ENCODE results near the gene RBM39.
A peak's percentile ranks its signal among the peaks of the same experiment; 100 is the strongest.

The RBM39 gene

DNA sequence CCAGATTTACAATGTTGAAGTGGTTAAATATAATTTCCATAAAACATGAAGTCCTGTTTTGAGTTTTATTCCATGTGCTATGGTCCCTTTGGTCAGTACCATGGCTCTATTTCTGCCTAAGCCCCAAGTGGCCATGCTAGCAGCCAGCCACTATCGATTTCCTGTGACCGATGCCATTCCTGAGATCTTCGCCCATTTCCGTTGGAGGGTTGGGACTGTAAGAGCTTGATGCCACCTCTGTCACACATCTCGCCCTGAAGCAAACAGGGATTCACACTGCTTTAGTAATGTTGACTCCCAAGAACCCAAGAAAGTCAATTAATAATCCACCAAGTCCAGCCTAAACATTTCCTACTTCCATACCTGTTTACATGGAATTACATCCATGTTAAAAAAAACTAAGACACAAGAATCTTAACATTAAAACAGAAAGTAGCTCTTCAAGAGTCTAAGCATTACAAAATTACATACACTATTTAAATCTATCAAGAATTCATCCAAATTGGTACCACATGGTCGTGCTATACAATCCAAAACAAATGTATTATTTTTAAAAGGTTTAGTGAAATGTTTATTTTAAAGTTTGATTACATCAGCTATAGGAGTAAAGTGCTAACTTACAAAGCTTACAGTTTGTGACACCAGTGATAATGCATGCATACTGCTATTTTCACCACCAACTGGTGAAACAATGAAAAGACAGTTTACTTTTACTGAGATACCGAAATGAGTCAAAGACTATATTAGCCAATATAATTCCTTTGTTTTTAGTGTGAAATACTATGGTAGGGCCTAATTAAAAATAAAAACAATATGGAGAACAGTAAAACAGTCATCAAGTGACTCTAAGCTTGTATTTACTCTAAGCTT, 2.5 kb downstream of the RBM39 start:
- Histone ChIP-seq H3K27me3 (replicated peaks; ENCODE audit: control insufficient read depth, insufficient read depth, low read length) (no peaks in the 10 kb centered on the region), H3K36me3 (ENCODE audit: control insufficient read depth, insufficient read depth, low read length) (peaks cover 14% of the 10 kb centered on the region), H3K4me3 (replicated peaks; ENCODE audit: low read depth, low read length) (peak overlapping the region; percentile 87)
- DNase-seq (ENCODE audit: extremely low read depth, insufficient read length): no peak
- TF ChIP-seq, protein P1, sequence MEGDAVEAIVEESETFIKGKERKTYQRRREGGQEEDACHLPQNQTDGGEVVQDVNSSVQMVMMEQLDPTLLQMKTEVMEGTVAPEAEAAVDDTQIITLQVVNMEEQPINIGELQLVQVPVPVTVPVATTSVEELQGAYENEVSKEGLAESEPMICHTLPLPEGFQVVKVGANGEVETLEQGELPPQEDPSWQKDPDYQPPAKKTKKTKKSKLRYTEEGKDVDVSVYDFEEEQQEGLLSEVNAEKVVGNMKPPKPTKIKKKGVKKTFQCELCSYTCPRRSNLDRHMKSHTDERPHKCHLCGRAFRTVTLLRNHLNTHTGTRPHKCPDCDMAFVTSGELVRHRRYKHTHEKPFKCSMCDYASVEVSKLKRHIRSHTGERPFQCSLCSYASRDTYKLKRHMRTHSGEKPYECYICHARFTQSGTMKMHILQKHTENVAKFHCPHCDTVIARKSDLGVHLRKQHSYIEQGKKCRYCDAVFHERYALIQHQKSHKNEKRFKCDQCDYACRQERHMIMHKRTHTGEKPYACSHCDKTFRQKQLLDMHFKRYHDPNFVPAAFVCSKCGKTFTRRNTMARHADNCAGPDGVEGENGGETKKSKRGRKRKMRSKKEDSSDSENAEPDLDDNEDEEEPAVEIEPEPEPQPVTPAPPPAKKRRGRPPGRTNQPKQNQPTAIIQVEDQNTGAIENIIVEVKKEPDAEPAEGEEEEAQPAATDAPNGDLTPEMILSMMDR (IDR thresholded peaks at IDR 0.05; ENCODE audit: insufficient read depth, low read length, poor library complexity, severe bottlenecking): peak; percentile 33

DNA sequence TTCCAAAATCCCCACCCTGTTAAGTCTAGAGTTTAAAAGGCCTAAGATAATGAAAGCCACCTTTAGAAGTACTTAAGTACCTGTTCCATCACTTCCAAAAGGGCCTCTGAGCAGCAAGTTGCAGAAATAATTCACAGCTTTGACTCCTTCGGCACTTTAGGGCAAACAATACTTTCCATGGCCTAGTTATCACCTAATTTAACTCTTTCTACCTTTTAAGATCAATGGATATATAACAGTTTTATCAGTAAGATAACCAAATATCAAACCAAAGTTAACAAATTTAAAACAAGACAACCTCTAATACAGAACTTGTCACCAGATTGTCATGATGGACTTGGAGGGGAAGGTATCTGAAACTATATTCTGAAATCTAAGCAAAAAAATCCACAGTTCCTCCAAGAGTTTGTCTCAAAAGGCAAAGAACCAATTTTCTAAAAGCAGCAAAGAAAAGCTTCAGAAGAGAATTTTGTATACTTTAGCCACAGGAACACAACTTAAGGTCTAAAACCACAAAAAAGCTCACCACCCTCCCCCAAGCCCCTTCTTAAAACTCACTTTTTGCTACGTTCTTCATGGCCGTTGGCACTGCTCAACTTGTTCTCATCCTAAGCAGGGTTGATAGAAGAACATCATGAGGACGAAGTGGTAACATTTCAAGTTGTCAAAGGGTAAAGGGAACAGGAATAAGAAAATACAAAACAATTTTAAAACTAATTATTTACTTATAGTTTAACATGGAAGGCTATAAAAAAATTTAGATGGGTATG, 3.5 kb downstream of the RBM39 start:
- H3K36me3 ChIP-seq (ENCODE audit: control insufficient read depth, insufficient read depth, low read length): peaks cover 14% of the 10 kb centered on the region
- no peak overlapping the region for H3K4me3 ChIP-seq (replicated peaks; ENCODE audit: low read depth, low read length)
- H3K27me3 ChIP-seq (replicated peaks; ENCODE audit: control insufficient read depth, insufficient read depth, low read length): no peaks in the 10 kb centered on the region
- TF ChIP-seq, protein P1 (IDR thresholded peaks at IDR 0.05; ENCODE audit: insufficient read depth, low read length, poor library complexity, severe bottlenecking): no peak
- DNase-seq (ENCODE audit: extremely low read depth, insufficient read length): no peak

DNA sequence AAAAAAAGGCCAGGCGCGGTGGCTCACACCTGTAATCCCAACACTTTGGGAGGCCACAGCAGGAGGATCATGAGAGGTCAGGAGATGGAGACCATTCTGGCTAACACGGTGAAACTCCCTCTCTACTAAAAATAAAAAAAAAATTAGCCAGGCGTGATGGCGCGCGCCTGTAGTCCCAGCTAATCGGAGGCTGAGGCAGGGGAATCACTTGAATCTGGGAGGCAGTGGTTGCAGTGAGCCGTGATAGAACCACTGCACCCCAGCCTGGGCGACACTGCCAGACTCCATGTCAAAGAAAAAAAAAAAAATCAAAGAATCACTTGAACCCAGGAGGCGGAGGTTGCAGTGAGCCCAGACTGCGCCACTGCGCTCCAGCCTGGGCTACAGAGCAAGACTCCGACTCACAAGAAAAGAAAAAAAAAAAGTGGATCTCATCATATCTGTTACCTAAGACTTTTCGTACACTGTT, 4.2 kb downstream of the RBM39 start:
- TF ChIP-seq, protein P1 (IDR thresholded peaks at IDR 0.05; ENCODE audit: insufficient read depth, low read length, poor library complexity, severe bottlenecking): no peak
- Histone ChIP-seq H3K27me3 (replicated peaks; ENCODE audit: control insufficient read depth, insufficient read depth, low read length) (no peaks in the 10 kb centered on the region), H3K4me3 (replicated peaks; ENCODE audit: low read depth, low read length) (no peak overlapping the region), H3K36me3 (ENCODE audit: control insufficient read depth, insufficient read depth, low read length) (peaks cover 17% of the 10 kb centered on the region)
- DNase-seq (ENCODE audit: extremely low read depth, insufficient read length): no peak

DNA sequence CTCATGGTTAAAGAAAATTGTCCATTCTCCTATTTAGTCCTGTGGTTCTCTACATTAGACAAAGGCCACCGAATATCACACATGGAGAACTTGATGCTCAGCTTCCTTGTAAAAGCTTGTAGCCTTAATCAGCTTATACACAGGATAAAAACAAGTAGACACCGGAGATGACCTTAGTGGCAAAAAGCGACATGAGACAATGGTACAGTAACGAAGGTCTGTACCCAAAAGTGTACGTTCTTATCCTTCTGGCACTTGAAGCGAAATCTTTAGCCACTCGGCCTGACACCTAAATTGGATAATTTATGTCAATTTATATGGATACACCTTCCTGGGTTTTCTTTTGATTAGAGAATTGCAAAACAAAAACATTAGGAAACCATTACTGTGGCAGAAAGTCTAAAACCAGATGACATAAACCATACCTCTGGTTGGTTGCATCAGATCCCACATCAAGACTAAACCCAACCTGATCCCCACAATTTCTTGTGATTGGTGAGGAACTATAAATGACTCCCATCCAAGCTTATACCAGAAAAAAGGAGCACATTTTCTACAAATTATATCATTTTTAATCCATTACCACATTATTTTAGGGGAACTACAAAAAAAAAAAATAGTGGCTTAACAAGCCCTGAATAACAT, 6.1 kb downstream of the RBM39 start:
- no peak for DNase-seq (ENCODE audit: extremely low read depth, insufficient read length)
- TF ChIP-seq, protein P1 (IDR thresholded peaks at IDR 0.05; ENCODE audit: insufficient read depth, low read length, poor library complexity, severe bottlenecking): no peak
- no peaks in the 10 kb centered on the region for H3K27me3 ChIP-seq (replicated peaks; ENCODE audit: control insufficient read depth, insufficient read depth, low read length)
- H3K4me3 ChIP-seq (replicated peaks; ENCODE audit: low read depth, low read length): no peak overlapping the region
- H3K36me3 ChIP-seq (ENCODE audit: control insufficient read depth, insufficient read depth, low read length): peaks cover 21% of the 10 kb centered on the region

DNA sequence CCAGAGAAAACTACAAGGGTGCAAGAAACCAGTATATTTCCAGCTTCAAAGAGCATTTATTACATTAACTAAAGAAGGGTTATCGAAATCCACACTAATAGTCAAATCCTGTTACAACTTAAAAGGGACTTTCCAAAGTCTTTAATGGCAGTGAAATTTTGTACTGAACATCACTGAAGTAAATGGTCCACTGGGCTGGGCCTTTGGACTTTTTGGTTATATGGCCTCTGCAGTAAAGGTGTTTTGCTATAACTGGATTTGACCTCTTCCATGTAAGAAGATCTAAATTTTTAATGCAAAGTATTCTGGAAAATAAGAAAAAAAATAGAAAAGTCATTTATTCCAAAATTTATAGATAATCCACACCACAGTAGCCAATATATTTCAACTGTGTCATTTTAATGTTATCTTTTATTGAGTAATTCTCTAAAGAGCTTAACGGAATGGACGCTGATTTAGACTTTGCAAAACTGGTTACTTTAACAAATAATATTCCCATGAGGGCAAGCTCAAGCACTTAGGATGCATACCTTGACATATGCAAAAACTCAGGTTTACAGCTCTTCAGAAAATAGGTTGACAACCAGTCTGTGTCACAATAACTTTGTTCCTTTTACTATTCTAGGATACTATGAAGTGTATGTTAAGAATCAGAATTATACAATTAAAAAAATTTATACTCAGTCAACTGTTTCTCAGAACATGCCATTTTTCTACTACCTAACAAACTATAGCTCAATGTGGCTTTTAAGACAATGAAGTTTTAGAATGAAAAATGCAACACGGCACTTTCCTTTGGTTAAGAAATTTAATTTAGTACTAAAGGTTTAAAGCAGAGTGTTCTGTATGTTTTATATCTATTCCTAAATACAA, 7.0 kb downstream of the RBM39 start:
- DNase-seq (ENCODE audit: extremely low read depth, insufficient read length): no peak
- no peak overlapping the region for H3K4me3 ChIP-seq (replicated peaks; ENCODE audit: low read depth, low read length)
- TF ChIP-seq, protein P1 (IDR thresholded peaks at IDR 0.05; ENCODE audit: insufficient read depth, low read length, poor library complexity, severe bottlenecking): no peak
- H3K36me3 ChIP-seq (ENCODE audit: control insufficient read depth, insufficient read depth, low read length): peaks cover 19% of the 10 kb centered on the region
- H3K27me3 ChIP-seq (replicated peaks; ENCODE audit: control insufficient read depth, insufficient read depth, low read length): no peaks in the 10 kb centered on the region
